Ovary (tissue), 9 donors: ENCODE results near the gene ZNF782. TPM values are rescaled to one million over a fixed set of nuclear protein-coding genes. Genes with fewer than 3 reads are reported as not detected.

Source experiments
- DNase-seq, 5 donors: peaks; one replicate each; pipeline ENCODE4 v3.0.0-alpha.2; 2019 to 2020
- H3K27ac ChIP-seq, 2 donors: fragments of 200-600 bp; one replicate each; pipeline versions ENCODE4 v1.5.1 to v1.8.0; 2019 to 2022
- H3K27me3 ChIP-seq: fragments of 200-600 bp; one replicate; pipeline ENCODE4 v1.8.0; 2022
- H3K36me3 ChIP-seq: fragments of 200-600 bp; sonication (generic); one replicate; pipeline ENCODE4 v1.5.1; 2019
- H3K4me1 ChIP-seq: one replicate; pipeline ENCODE4 v1.8.1; 2013; ENCODE audit warnings: mild to moderate bottlenecking, moderate library complexity; ENCODE audit not compliant: insufficient read depth
- H3K4me3 ChIP-seq: fragments of 200-600 bp; sonication (generic); one replicate; pipeline ENCODE4 v1.5.1; 2017
- H3K9me3 ChIP-seq, 2 donors: fragments of 200-600 bp in 1 of 2; sonication (generic) in 1 of 2; one replicate each; pipeline versions ENCODE4 v1.5.1 to v1.8.1; 2013 to 2019; ENCODE audit warnings: mild to moderate bottlenecking in 1 of 2, moderate library complexity in 1 of 2
- EP300 ChIP-seq: sonication (generic); formaldehyde crosslinking; IDR thresholded peaks from one replicate; pipeline ENCODE4 v1.6.1; 2017; ENCODE audit warnings: antibody characterized with exemption
- POLR2A ChIP-seq: fragments of 450-650 bp; IDR thresholded peaks from one replicate; pipeline ENCODE4 v1.6.1; 2017; ENCODE audit warnings: antibody characterized with exemption, mild to moderate bottlenecking, moderate library complexity
- WGBS, 3 donors: extraction: QIAGEN DNeasy Blood & Tissue Kit in 1 of 3; methylation state at CpG; one replicate each; pipeline versions ENCODE4 v1.1.5 to v1.1.7; 2013 to 2017; 5-methylcytosine and 5-hydroxymethylcytosine counted together
- intact Hi-C, 4 donors: fragments of 100-400 bp; cut with DNase I; formaldehyde crosslinking; loops; one replicate each; pipeline versions ENCODE4 v1.11.0 to v1.15.1; 2022 to 2023
- polyA plus RNA-seq, 2 donors: library from polyadenylated mRNA; stranded (reverse); fragments of 200-250 nt in 1 of 2; fragments of 350-450 nt in 1 of 2; fragmentation: Illumina TruSeq in 1 of 2; extraction: RNeasy Lipid Tissue Mini Kit (QIAGEN cat#74804) in 1 of 2; gene quantifications; one replicate each; pipeline ENCODE4 v1.2.3, GENCODE V29; 2013 to 2014
- total RNA-seq, 7 donors: library from RNA; depleted of rRNA in 2 of 7; stranded (reverse); fragments of >200 nt in 2 of 7; fragmentation: NEBNext Ultra II Directional in 3 of 7; extraction: Animal tissue kit (Norgen Biotek cat#: 25700) in 3 of 7; gene quantifications; one replicate each; pipeline versions ENCODE4 v1.1.0 to v1.2.4, GENCODE V29; 2016 to 2023
- TF ChIP-seq, protein P1 (sequence below), 3 donors: fragments of 450-650 bp in 2 of 3; fragments of 200-600 bp in 1 of 3; IDR thresholded peaks; one replicate each; pipeline versions ENCODE4 v1.5.1 to v1.8.0; 2016 to 2022; ENCODE audit warnings: antibody characterized with exemption in 3 of 3, mild to moderate bottlenecking in 1 of 3
- donor health status: DM: no; HTN: no; CAD: no; lungs with moderate emphysema.
- donor health status: DM: no; HTN: no; CAD: no.
- donor health status: Bipolar disorder and iron deficiency.
- donor health status: DM: yes; HTN: yes; CAD: no.
- donor health status: DM: no; HTN: no; CAD: no.
- donor health status: DM: yes; HTN: yes; CAD: no.

ZNF782 gene
- total and polyA plus RNA-seq, 9 donors: 2.8 to 12.4 (median 9.8) TPM

GRCh38 chr9:96874947-96875460, 20.7 kb upstream of the ZNF782 start:
- 30 to 41% (median 32%) methylated on average over 13 of the region's 13 CpGs for WGBS, 3 donors
- Histone ChIP-seq H3K9me3 (no peaks in the 10 kb centered on the region), H3K36me3 (no peaks in the 10 kb centered on the region), H3K27me3 (no peaks in the 10 kb centered on the region), H3K4me3 (no peak overlapping the region), H3K27ac (no peak overlapping the region), H3K4me1 (no peaks in the 10 kb centered on the region)
- DNase-seq: no peak
- TF ChIP-seq, protein P1, sequence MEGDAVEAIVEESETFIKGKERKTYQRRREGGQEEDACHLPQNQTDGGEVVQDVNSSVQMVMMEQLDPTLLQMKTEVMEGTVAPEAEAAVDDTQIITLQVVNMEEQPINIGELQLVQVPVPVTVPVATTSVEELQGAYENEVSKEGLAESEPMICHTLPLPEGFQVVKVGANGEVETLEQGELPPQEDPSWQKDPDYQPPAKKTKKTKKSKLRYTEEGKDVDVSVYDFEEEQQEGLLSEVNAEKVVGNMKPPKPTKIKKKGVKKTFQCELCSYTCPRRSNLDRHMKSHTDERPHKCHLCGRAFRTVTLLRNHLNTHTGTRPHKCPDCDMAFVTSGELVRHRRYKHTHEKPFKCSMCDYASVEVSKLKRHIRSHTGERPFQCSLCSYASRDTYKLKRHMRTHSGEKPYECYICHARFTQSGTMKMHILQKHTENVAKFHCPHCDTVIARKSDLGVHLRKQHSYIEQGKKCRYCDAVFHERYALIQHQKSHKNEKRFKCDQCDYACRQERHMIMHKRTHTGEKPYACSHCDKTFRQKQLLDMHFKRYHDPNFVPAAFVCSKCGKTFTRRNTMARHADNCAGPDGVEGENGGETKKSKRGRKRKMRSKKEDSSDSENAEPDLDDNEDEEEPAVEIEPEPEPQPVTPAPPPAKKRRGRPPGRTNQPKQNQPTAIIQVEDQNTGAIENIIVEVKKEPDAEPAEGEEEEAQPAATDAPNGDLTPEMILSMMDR (IDR thresholded peaks at IDR 0.05): no peak
- TF ChIP-seq EP300: no peak
- intact Hi-C loops: no loop called here

DNA sequence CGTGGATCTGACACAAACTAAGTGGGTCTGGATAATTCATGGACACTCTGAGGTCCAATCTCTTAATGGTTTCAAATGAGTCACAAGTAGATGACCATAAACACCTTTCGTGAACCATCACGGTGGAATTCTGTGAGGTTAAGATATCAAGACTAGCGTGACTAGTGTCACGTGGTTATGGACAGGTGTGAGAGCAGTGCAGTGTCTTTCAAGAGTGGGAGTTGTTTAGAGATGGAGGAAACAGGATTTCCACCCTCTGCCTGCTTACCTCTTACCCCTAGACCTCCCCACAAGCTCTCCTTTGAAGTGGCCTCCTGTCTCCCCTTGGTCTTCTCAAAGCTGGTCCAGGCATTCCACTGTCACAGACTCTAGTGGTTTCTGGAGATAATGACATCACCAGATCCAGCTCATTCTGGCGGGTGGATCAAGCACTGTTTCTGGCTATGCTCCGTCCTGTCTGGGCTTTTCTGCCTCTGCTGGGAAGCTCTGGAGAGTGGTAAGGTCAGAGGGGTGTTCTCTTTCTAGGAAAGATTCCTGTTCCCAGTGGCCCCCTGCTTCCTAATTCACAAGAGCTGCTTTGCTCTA, 20.0 kb upstream of the ZNF782 start:
- TF ChIP-seq EP300 (no peak), POLR2A (no peak)
- TF ChIP-seq, protein P1 (IDR thresholded peaks at IDR 0.05): no peak
- no peaks in the 10 kb centered on the region for H3K9me3 ChIP-seq
- H3K27ac ChIP-seq: no peak overlapping the region
- H3K36me3 ChIP-seq: no peaks in the 10 kb centered on the region
- H3K27me3 ChIP-seq: no peaks in the 10 kb centered on the region
- no peak overlapping the region for H3K4me3 ChIP-seq
- WGBS, 3 donors: 89 to 91% (median 89%) methylated on average over 7 of the region's 7 CpGs
- intact Hi-C loops: no loop called here
- no peaks in the 10 kb centered on the region for H3K4me1 ChIP-seq
- DNase-seq: no peak

- no peaks in the 10 kb centered on the region for H3K4me1 ChIP-seq
- H3K9me3 ChIP-seq: no peaks in the 10 kb centered on the region
- intact Hi-C loops: no loop called here
- no peaks in the 10 kb centered on the region for H3K36me3 ChIP-seq
- TF ChIP-seq, protein P1 (IDR thresholded peaks at IDR 0.05): no peak
- TF ChIP-seq POLR2A: no peak
- TF ChIP-seq EP300: no peak
- no peak overlapping the region for H3K4me3 ChIP-seq
- WGBS, 3 donors: 89 to 96% (median 94%) methylated on average over 1 of the region's 1 CpG
- no peak for DNase-seq
- H3K27me3 ChIP-seq: no peaks in the 10 kb centered on the region
- H3K27ac ChIP-seq: no peak overlapping the region
These were observed 16.9 kb upstream of the ZNF782 start for GRCh38 chr9:96871176-96871575.

- no peaks in the 10 kb centered on the region for H3K36me3 ChIP-seq
- H3K27me3 ChIP-seq: no peaks in the 10 kb centered on the region
- intact Hi-C loops: no loop called here
- DNase-seq: no peak
- no peaks in the 10 kb centered on the region for H3K4me1 ChIP-seq
- no peak for TF ChIP-seq POLR2A
- TF ChIP-seq EP300: no peak
- TF ChIP-seq, protein P1 (IDR thresholded peaks at IDR 0.05): no peak
- H3K9me3 ChIP-seq: no peaks in the 10 kb centered on the region
- no peak overlapping the region for H3K4me3 ChIP-seq
- no peak overlapping the region for H3K27ac ChIP-seq
- WGBS, 3 donors: 86 to 88% (median 87%) methylated on average over 5 of the region's 5 CpGs
These were observed 14.4 kb upstream of the ZNF782 start for GRCh38 chr9:96868709-96869108.
